GM21576 (cell line): Measurements from ENCODE around the gene DCHS1.
"Not testable (repeated sequence)": the region's sequence is repeated elsewhere in the genome, so short reads cannot be mapped to it uniquely, and the experiment has no call there.

Source experiments
- ATAC-seq: cut with Tn5 transposase; IDR thresholded peaks from one replicate; pipeline ENCODE4 v1.9.1; 2021; ENCODE audit warnings: mild to moderate bottlenecking, moderate library complexity; ENCODE audit not compliant: unreplicated experiment

Gene DCHS1, protein sequence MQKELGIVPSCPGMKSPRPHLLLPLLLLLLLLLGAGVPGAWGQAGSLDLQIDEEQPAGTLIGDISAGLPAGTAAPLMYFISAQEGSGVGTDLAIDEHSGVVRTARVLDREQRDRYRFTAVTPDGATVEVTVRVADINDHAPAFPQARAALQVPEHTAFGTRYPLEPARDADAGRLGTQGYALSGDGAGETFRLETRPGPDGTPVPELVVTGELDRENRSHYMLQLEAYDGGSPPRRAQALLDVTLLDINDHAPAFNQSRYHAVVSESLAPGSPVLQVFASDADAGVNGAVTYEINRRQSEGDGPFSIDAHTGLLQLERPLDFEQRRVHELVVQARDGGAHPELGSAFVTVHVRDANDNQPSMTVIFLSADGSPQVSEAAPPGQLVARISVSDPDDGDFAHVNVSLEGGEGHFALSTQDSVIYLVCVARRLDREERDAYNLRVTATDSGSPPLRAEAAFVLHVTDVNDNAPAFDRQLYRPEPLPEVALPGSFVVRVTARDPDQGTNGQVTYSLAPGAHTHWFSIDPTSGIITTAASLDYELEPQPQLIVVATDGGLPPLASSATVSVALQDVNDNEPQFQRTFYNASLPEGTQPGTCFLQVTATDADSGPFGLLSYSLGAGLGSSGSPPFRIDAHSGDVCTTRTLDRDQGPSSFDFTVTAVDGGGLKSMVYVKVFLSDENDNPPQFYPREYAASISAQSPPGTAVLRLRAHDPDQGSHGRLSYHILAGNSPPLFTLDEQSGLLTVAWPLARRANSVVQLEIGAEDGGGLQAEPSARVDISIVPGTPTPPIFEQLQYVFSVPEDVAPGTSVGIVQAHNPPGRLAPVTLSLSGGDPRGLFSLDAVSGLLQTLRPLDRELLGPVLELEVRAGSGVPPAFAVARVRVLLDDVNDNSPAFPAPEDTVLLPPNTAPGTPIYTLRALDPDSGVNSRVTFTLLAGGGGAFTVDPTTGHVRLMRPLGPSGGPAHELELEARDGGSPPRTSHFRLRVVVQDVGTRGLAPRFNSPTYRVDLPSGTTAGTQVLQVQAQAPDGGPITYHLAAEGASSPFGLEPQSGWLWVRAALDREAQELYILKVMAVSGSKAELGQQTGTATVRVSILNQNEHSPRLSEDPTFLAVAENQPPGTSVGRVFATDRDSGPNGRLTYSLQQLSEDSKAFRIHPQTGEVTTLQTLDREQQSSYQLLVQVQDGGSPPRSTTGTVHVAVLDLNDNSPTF (N-terminal part only)

GRCh38 chr11:6655790-6656583 is at the start of gene DCHS1:
TSS of gene DCHS1 (minus strand) at chr11:6655809. CDS start at chr11:6641613, 14,196 bp downstream.
- ATAC-seq = no peak

DNA sequence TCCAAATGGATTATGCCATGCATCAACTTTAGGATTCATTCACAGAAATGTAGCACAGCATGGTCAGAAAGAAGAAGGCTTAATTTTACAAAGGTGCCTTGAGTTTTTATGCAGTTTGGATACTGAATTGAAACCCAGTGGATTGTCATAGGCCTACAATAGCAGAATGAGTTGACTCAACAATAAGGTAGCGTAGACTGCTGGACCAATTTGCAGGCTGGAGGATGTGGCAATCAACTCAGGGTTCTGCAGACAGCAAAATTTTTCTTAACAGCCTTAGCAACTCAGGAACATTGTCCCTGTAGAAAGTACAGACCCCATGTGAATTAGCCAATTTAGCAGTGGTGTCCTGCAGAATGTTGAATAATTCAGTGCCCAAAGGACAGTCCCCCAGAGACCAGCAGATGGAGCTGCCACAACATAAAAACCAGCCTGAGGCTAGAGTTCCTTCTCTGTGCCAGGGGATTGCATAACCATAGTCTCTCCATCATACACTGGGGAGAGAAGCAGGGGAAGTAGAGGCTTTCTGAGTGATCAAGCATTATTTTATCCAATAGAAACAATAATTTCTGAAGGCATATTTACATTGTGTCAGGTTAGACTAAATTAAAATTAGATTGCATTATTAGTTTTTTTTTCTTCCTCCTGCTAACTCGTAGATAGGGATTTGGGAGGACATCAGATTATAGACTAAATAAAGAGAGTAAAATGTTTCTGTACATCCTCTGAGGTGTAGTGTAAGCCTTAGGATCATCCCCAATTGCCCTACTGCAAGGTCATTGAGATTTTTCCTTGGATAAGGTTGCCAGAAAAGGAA is 47.8 kb upstream of the DCHS1 start:
- no peak for ATAC-seq

DNA sequence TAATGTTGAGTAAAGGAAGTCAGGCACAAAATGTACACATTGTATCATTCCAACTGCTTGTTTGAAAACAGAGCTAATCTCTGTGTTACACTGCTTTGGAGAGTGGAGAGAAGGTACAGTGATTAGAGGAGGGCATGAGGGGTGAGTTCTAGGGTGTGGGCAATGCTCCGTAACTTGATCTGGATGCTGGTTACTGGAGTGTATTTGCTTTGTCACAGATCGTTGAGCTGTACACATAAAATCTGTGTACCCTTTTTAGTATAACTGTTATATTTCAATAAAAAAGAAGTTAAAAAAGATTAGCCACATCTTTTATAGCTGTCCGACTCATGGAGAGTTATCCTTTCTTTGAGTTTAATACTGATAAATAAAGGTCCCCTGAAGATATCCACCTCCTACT is 46.3 kb upstream of the DCHS1 start:
- ATAC-seq = not testable (repeated sequence)

GRCh38 chr11:6695377-6695776 is 39.8 kb upstream of the DCHS1 start:
- ATAC-seq = no peak

DNA sequence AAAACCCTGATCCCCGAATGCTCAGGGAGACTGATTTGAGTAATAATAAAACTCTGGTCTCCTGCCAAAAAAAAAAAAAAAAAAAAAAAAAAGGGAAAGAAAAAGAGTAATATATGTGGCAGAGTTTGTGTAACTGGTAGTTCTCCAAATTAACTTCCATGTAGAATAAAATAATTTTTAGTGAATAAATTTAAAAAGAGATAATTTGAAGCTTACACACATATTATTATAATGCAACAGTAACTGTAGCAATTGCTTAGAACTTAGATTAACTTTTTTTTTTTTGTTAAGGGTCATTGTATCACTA is 38.6 kb upstream of the DCHS1 start:
- ATAC-seq = no peak

- ATAC-seq = no peak
Measured at GRCh38 chr11:6693342-6694228, 38.0 kb upstream of the DCHS1 start.

- ATAC-seq = no peak
Measured at GRCh38 chr11:6692128-6692527, 36.5 kb upstream of the DCHS1 start.

GRCh38 chr11:6690431-6691132 is 35.0 kb upstream of the DCHS1 start:
- not testable (repeated sequence) for ATAC-seq

DNA sequence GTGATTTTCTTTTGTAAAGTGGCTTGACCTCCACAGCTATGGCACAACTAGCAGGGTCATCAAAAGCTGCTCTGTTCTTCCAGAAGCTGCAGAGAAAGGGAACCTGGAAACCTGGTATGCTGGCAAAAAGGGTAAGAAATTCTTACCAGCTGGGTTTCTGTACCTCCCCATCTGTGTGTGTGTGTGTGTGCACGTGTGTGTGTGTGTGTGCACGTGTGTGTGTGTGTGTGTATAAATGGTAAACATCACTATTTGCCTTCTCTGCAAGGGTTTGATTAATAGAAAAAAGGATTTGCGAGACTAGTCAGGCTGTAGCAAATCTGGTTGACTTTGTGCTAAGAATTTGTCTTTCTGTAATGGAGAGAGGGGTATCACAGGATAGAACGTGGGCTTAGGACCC is 32.3 kb upstream of the DCHS1 start:
- no peak for ATAC-seq

DNA sequence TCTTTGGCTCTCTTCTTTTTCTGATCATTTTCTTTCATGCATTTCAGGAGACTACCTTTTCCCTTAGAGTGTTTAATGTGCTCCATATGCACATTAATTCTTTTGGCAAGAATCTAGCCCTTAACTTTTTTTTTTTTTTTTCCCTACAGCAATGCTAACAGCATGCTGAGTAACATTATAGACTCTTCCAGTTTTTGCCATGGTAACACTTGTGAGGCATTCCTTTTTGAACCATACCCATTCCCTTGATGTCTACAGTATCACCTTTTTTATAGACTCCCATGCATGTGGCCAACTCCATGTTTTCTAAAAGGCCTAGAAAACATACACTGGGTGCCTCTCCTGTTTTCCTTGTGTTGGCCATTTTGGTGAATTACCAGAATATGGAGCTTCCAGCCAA is 30.4 kb upstream of the DCHS1 start:
- no peak for ATAC-seq

- not testable (repeated sequence) for ATAC-seq
Measured at GRCh38 chr11:6684068-6684467, 28.5 kb upstream of the DCHS1 start.

- ATAC-seq = peak; percentile 89
Measured at GRCh38 chr11:6682936-6683861, 27.6 kb upstream of the DCHS1 start, which contains the start of gene MRPL17. TSS of gene MRPL17 (minus strand) at chr11:6683340. CDS start at chr11:6683296, 44 bp downstream.

DNA sequence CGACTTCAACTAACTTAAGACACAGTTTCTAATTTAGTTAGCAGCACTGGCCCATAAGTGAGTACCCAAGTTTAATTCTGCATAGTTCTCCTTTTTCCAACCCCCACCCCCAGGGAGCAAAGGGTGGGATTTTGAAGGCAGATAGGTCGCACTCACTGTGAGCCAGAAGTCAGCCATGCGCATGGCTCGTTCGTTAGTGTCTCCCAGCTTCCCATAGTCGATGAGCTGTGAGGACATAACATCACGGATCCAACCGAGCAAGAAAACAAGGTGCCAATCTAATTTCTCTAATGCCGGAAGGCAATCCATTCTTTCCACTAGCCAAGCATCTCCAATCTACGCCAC is 27.0 kb upstream of the DCHS1 start:
- ATAC-seq = peak; percentile 5

DNA sequence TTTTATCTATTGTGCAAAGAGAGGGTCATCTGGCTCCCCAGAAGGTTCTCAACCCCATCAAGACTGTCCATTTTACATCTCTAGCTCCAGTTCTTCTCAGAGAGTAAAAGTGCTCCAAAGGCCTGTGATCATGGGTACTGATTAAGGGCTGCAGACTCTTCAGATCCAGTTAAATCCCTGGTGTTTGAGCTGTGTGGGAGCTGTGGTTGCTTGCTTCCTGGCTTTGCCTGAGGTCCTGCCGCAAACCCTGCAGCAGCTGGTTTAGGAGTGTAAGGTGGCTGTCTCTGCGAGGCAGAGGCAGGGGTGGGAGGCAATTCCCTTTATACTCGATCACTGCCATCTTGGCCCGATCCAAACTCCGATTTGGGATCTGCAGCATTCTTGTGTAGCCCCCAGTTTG is 26.3 kb upstream of the DCHS1 start:
- ATAC-seq = no peak

GRCh38 chr11:6681505-6681904 is 25.9 kb upstream of the DCHS1 start:
- no peak for ATAC-seq

DNA sequence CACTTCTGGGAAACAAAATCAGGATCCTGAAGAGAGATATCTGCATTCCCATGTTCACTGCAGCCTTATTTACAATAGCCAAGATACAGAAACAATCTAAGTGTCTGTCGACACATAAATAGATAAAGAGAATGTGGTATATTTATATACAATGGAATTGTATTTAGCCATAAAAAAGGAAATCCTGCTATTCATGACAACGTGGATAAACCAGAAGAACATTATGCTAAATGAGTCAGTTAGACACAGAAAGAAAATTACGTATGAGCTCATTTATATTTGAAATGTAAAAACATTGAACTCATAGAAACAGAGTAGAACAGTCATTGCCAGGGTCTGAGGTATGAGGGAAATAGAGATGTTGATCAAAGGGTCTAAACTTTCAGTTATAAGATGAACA is 21.4 kb upstream of the DCHS1 start:
- no peak for ATAC-seq

GRCh38 chr11:6674862-6675261 is 19.3 kb upstream of the DCHS1 start:
- no peak for ATAC-seq
